ENCODE results near the gene SP140.
"Not testable (repeated sequence)": the region's sequence is repeated elsewhere in the genome, so short reads cannot be mapped to it uniquely, and the experiment has no call there.

Gene SP140

DNA sequence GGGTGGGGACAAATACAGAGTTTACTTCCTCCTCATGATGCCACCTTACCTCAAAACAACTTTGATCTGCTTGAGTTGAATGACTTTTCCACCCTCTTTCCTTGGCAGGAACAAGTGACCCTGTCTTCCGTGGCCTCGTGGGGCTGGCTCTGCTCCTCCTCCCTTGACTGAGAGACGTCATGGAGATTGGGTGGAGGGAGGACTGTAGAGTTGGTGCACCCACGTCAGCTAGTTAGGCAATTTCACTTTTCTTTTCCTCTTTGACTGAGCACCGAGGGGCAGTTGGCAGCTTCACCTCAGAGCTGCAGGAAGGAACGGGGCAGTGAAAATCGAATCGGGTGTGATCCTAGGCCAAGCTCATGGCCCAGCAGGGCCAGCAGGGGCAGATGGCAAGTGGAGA, at the start of gene SP140:
Gene SP140 (plus strand): TSS at position 251 of the 400 bp plus-strand sequence. CDS start 109 bp downstream, at position 360.
- peak; percentile 65 for DNase-seq (ENCODE audit: low read depth)

DNA sequence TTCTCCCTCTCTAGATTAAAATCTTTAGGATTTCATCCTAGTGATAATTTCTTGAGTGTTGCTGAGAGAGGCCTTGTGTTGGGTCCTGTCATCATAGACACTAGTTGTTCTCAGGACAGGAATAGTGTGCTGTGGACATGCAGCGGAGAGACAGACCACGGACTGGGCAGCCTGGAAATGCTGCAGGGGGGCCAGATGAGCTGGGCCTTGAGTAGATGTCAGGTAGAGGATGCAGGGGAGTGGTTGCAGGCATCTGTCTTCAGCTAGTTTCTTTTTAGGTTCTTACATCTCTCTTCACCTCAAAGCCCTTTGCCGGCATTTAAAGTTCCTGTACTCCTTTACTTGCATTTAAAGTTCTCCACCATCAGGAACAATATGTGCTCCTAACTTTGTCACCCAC, 48.5 kb upstream of the SP140 start:
- no peak for DNase-seq (ENCODE audit: low read depth)

DNA sequence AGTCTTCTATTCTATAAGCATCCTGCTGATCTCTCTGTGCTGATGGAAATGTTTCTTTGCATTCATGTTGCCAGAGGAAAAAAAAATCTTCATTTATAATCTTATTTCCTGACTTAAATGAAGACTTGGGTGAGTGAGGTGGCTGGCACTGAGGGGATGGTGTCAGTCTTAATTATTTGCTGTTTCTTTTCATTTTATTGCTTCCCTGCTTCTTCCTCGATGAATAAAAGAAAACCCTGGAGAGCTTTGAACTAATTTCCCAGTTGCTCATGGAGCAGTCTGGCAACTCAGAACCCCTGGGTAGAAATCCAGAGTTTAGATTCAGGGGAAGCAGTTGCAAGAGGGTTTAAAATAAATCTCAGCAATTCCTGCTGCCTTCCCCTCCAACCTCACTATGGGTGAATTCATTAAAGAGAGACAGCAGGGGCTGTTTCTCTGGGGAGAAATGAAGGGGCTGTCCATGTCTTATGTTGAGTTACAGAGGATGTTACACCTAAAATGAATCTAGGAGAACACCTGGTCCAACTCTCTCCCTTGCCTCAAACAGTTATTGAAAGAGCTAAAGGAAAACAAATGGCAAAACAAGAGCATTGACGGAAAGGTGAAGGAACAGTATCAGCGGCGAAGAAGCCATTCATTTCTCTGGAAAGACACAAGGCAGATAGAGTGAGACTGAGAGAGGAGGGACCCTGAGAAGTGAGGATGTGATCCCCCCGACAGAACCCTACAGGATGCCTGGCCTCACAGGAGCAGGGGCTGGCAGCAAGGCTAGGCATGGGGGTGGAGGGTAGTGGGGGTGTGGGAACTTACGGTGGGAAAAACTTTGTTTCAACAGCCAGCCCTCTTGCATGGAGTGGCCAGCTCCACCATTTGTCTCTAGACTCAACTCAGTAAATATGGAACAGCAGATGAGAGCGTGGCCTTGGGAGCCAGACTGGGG, 46.7 kb upstream of the SP140 start:
- DNase-seq (ENCODE audit: low read depth), result no peak

- DNase-seq (ENCODE audit: low read depth), result no peak
These were observed 45.6 kb upstream of the SP140 start for GRCh38 chr2:230179907-230180306.

GRCh38 chr2:230181195-230181594, 44.3 kb upstream of the SP140 start:
- no peak for DNase-seq (ENCODE audit: low read depth)

- no peak for DNase-seq (ENCODE audit: low read depth)
These were observed 40.6 kb upstream of the SP140 start for GRCh38 chr2:230184727-230185578.

GRCh38 chr2:230202430-230203109, 23.0 kb upstream of the SP140 start:
- no peak for DNase-seq (ENCODE audit: low read depth)

GRCh38 chr2:230203110-230203676, 22.3 kb upstream of the SP140 start:
- no peak for DNase-seq (ENCODE audit: low read depth)

- DNase-seq (ENCODE audit: low read depth), result no peak
These were observed 20.5 kb upstream of the SP140 start for GRCh38 chr2:230205034-230205433.

GRCh38 chr2:230205721-230206120, 19.8 kb upstream of the SP140 start:
- DNase-seq (ENCODE audit: low read depth), result no peak

DNA sequence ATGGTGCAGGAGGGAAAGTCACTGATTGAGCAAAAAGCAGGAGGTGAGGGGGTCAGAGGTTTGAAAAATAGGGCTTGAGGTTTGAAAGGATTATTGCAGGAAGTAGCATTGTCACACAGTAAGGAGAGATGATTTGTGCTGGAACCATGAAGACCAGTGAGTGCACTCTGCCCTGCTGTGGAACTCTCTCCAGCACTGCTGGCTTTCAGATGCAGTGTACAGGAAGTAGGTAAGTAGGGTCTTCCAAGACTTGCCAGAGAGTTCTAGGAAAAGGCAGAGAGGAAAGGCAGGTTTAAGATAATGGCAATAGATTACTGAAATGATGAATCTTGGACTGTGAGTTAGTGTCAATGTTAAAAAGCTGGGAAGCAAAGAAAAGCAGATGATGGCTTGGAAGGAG, 17.0 kb upstream of the SP140 start:
- DNase-seq (ENCODE audit: low read depth), result no peak

- no peak for DNase-seq (ENCODE audit: low read depth)
These were observed 16.0 kb upstream of the SP140 start for GRCh38 chr2:230209422-230210051.

DNA sequence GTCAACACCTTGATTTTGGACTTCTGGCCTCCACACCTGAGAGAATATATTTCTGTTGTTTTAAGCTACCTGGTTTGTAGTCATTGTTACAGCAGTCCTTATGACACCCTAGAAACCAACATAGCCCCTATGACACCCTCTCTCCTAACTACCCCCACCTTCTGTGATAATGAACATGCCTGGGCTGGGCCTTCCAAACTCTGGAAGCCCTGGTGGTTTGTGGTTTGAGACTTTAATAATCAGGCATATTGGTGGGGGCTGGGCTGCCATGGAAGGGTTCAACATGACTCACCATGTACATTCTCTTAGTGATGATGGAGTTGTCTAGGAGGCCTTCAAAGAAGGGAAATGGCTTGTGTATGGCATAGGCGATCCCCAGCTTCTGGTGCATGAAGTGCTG, 9.0 kb upstream of the SP140 start:
- DNase-seq (ENCODE audit: low read depth), result no peak

GRCh38 chr2:230217424-230217823, 8.1 kb upstream of the SP140 start:
- no peak for DNase-seq (ENCODE audit: low read depth)

GRCh38 chr2:230218421-230218820, 7.1 kb upstream of the SP140 start:
- DNase-seq (ENCODE audit: low read depth), result no peak

DNA sequence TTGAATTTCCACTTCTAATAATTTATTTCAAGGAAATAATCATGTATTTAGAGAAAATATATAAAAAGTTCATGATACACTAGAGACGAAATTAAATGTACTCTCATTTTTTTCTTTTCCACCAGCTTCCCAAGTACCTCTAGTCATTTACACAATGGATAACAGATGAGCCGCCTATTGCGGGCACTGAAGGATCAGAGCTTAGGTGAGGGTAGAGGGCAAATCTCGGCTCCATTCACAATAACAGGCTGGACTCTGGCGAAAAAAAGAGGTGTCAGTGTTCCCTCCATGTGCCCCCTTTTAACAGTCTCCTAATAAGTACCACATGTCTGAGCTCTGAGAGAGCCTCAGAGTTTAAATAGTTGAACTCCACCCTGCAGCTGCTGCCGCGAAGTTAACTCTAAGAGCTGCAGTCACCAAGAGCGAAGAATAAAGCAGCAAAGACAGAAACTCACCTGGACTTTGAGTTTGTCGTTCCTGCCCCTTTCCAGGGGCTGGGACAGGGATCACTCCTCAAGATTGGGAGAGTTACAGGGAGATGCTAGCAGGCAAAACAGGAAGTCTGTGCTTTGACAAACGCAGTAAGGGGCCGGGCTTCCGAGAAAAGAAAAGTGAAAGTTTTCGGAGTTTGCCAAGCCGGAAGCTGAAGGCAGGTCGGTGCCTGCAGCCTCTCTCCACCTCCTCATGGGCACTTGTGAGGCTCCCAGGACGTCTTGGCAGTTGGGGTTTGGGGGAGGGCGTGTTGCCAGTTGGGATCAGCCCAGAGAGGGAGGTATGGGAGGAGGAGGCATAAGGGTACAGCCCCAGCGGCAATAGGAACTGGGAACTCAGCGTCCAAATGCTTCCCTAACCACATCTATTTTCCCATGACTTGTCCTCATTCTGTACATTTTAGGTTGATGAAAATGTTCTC, 5.9 kb upstream of the SP140 start, which contains the start of gene SP110:
Gene SP110 (minus strand): TSS at position 566 of the 913 bp plus-strand sequence. CDS start 3,057 bp downstream, outside the sequence.
- DNase-seq (ENCODE audit: low read depth), result peak; percentile 60

DNA sequence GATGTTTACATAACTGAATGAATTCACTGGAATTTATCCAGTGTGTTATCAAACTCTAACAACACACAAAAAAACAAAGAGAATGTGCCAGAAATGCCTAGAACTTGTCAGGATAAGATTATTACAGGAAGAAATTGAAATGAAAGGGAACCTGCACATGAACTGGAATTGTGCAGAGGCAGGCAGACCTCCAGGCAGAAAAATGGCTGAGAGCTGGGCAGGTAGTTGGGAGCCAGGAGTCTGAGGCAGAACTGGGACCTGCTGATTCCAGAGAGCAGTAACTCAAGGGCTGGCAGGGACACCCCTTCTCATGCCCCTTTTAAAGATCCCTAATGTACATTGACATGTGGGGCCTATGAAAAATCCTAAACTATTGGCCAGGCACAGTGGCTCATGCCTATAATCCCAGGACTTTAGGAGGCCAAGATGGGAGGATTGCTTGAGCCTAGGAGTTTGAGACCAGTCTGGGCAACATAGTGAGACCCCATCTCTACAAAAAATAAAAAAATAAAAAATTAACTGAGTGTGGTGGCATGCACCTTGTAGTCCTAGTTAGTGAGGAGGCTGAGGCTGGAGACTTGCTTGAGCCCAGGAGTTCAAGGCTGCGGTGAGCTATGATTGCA, 5.1 kb upstream of the SP140 start:
- no peak for DNase-seq (ENCODE audit: low read depth)

GRCh38 chr2:230221493-230221892, 4.0 kb upstream of the SP140 start:
- no peak for DNase-seq (ENCODE audit: low read depth)

GRCh38 chr2:230222829-230223228, 2.7 kb upstream of the SP140 start:
- not testable (repeated sequence) for DNase-seq (ENCODE audit: low read depth)

DNA sequence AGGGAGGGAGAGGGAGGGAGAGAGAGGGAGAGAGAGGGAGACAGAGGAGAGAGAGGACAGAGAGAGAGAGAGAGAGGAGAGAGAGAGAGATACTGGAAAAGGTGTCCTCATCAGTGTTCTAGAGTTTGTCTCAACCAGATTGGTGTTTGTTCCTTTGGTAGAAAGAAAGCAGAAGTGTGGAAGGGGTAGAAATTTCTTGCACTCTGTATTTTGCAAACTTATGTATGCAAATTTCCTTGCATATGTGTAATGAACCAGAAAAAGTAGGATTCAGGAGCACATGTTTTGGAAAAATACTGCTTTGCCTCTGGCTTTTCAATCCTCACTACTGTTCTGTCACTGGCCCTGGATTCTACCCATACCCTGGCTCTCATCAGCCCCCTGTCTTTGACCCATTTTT, 1.1 kb upstream of the SP140 start:
- DNase-seq (ENCODE audit: low read depth), result no peak

All from activated T-helper 1 cell treated with Interleukin-2 at 50 U/mL for 16 hours (primary cell).